Neural progenitor cell (in vitro differentiated cells): ENCODE measurements around the gene TM9SF2. TPM values are rescaled to one million over a fixed set of nuclear protein-coding genes. Genes with fewer than 3 reads are reported as not detected.
A peak's percentile ranks its signal among the peaks of the same experiment; 100 is the strongest.
"Not testable (repeated sequence)": the region's sequence is repeated elsewhere in the genome, so short reads cannot be mapped to it uniquely, and the experiment has no call there.

Source experiments
- DNase-seq: peaks from one replicate; pipeline ENCODE4 v3.0.0-alpha.2; 2016; ENCODE audit warnings: low spot score
- H2AFZ ChIP-seq: fragments of 200-600 bp; sonication (generic); replicated peaks from 2 replicates; pipeline ENCODE4 v1.6.1; 2016; ENCODE audit warnings: antibody characterized with exemption
- H3F3A ChIP-seq: fragments of 200-600 bp; sonication (generic); 2 replicates; pipeline ENCODE4 v1.6.1; 2016; ENCODE audit warnings: antibody characterized with exemption, low read depth
- H3K27ac ChIP-seq: fragments of 200-600 bp; sonication (generic); 2 replicates; pipeline ENCODE4 v1.5.1; 2016; ENCODE audit warnings: mild to moderate bottlenecking
- H3K27me3 ChIP-seq: fragments of 200-600 bp; sonication (generic); 2 replicates; pipeline ENCODE4 v1.6.1; 2016; ENCODE audit warnings: mild to moderate bottlenecking, moderate library complexity
- H3K36me3 ChIP-seq: fragments of 200-600 bp; sonication (generic); 2 replicates; pipeline ENCODE4 v1.5.1; 2016
- H3K4me1 ChIP-seq: fragments of 200-600 bp; sonication (generic); 2 replicates; pipeline ENCODE4 v1.6.1; 2016; ENCODE audit warnings: mixed run types
- H3K4me2 ChIP-seq: fragments of 200-600 bp; sonication (generic); 2 replicates; pipeline ENCODE4 v1.6.1; 2016
- H3K4me3 ChIP-seq: fragments of 200-600 bp; sonication (generic); 2 replicates; pipeline ENCODE4 v1.5.1; 2016
- H3K79me2 ChIP-seq: fragments of 200-600 bp; sonication (generic); 2 replicates; pipeline ENCODE4 v1.6.1; 2016; ENCODE audit warnings: low read depth
- H3K9ac ChIP-seq: fragments of 200-600 bp; sonication (generic); 2 replicates; pipeline ENCODE4 v1.6.1; 2016
- H3K9me3 ChIP-seq: fragments of 200-600 bp; sonication (generic); 2 replicates; pipeline ENCODE4 v1.5.1; 2016; ENCODE audit warnings: low read depth
- H4K20me1 ChIP-seq: fragments of 200-600 bp; sonication (generic); 2 replicates; pipeline ENCODE4 v1.6.1; 2016; ENCODE audit warnings: low read depth
- H3K27ac Mint-ChIP-seq: 3 replicates; pipeline ENCODE4 v1.8.0; 2021; ENCODE audit warnings: mixed read lengths
- H3K27me3 Mint-ChIP-seq: 2 replicates; pipeline ENCODE4 v1.8.0; 2022; ENCODE audit warnings: low read depth, mild to moderate bottlenecking, inconsistent platforms, moderate library complexity, mixed read lengths; ENCODE audit not compliant: insufficient read depth
- H3K36me3 Mint-ChIP-seq: 3 replicates; pipeline ENCODE4 v1.8.0; 2021; ENCODE audit warnings: mixed read lengths
- H3K4me1 Mint-ChIP-seq: 3 replicates; pipeline ENCODE4 v1.8.0; 2021; ENCODE audit warnings: mixed read lengths
- H3K4me3 Mint-ChIP-seq: 3 replicates; pipeline ENCODE4 v1.8.0; 2021; ENCODE audit warnings: mild to moderate bottlenecking, moderate library complexity, mixed read lengths
- H3K9me3 Mint-ChIP-seq: 3 replicates; pipeline ENCODE4 v1.8.0; 2020; ENCODE audit warnings: mixed read lengths
- EZH2 ChIP-seq: fragments of 200-600 bp; sonication (generic); IDR thresholded peaks from 2 replicates; pipeline ENCODE4 v1.6.1; 2017; ENCODE audit warnings: antibody characterized with exemption, mild to moderate bottlenecking, moderate library complexity
- EZH2phosphoT487 ChIP-seq: fragments of 200-600 bp; sonication (generic); IDR thresholded peaks from 2 replicates; pipeline ENCODE4 v1.6.1; 2017; ENCODE audit warnings: antibody characterized with exemption
- total RNA-seq: library from RNA; depleted of rRNA; stranded (reverse); fragments of >200 nt; gene quantifications from 2 replicates; pipeline ENCODE4 v1.2.3, GENCODE V29; 2015; ENCODE audit warnings: low replicate concordance
- TF ChIP-seq, protein P1 (sequence below): fragments of 200-600 bp; sonication (generic); IDR thresholded peaks from 2 replicates; pipeline ENCODE4 v1.5.1; 2017; ENCODE audit warnings: antibody characterized with exemption, mild to moderate bottlenecking

TM9SF2 gene
- total RNA-seq, 1 donor from 2014 or later = 128 TPM

DNA sequence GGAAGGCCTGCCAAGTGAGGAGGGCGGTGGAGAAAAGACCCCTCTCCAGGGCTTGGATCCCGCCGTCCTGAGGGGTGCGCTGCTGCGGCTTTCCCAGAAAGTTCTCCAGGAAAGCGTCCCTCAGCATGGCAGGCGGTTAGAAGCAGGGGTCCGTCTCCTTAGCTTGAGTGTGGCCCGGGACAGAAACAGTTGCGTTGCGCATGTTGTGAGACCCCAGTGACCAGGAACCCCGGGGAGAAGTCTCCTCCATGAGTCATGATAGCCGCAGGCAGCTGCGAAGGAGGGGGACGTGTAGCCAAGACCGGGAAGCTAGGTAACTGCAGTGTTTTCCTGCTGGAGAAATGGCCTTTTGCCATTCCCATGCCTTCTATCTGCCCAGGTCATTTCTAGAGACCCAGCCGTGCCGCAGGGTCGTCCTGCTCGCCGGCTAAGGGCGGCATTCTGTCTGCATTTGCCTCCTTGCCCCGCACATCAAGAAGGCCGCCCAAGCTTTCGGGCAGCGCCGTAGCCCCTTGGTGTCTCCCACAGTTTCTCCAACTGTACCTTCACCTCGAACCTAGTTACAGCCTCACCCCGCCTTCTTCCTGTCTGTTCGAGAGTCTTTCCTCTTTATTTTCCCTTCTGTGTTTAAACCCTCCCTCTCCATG is 64.3 kb downstream of the TM9SF2 start:
- Mint-ChIP-seq H3K27me3 (peaks cover 2% of the 10 kb centered on the region), H3K36me3 (peaks cover 38% of the 10 kb centered on the region), H3K4me3 (no peak overlapping the region), H3K27ac (no peak overlapping the region), H3K9me3 (peaks cover 15% of the 10 kb centered on the region), H3K4me1 (no peaks in the 10 kb centered on the region)
- Histone ChIP-seq H3K4me2 (no peak overlapping the region), H3K36me3 (peaks cover 5% of the 10 kb centered on the region), H3K9me3 (no peaks in the 10 kb centered on the region), H3K4me1 (no peaks in the 10 kb centered on the region), H3K9ac (no peak overlapping the region), H2AFZ (no peak overlapping the region), H3K4me3 (no peak overlapping the region), H3K27ac (no peak overlapping the region), H4K20me1 (no peaks in the 10 kb centered on the region), H3F3A (peaks cover 5% of the 10 kb centered on the region), H3K27me3 (no peaks in the 10 kb centered on the region), H3K79me2 (no peaks in the 10 kb centered on the region)
- no peak for DNase-seq
- no peak for TF ChIP-seq EZH2phosphoT487
- no peak for TF ChIP-seq EZH2
- TF ChIP-seq, protein P1, sequence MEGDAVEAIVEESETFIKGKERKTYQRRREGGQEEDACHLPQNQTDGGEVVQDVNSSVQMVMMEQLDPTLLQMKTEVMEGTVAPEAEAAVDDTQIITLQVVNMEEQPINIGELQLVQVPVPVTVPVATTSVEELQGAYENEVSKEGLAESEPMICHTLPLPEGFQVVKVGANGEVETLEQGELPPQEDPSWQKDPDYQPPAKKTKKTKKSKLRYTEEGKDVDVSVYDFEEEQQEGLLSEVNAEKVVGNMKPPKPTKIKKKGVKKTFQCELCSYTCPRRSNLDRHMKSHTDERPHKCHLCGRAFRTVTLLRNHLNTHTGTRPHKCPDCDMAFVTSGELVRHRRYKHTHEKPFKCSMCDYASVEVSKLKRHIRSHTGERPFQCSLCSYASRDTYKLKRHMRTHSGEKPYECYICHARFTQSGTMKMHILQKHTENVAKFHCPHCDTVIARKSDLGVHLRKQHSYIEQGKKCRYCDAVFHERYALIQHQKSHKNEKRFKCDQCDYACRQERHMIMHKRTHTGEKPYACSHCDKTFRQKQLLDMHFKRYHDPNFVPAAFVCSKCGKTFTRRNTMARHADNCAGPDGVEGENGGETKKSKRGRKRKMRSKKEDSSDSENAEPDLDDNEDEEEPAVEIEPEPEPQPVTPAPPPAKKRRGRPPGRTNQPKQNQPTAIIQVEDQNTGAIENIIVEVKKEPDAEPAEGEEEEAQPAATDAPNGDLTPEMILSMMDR = no peak

DNA sequence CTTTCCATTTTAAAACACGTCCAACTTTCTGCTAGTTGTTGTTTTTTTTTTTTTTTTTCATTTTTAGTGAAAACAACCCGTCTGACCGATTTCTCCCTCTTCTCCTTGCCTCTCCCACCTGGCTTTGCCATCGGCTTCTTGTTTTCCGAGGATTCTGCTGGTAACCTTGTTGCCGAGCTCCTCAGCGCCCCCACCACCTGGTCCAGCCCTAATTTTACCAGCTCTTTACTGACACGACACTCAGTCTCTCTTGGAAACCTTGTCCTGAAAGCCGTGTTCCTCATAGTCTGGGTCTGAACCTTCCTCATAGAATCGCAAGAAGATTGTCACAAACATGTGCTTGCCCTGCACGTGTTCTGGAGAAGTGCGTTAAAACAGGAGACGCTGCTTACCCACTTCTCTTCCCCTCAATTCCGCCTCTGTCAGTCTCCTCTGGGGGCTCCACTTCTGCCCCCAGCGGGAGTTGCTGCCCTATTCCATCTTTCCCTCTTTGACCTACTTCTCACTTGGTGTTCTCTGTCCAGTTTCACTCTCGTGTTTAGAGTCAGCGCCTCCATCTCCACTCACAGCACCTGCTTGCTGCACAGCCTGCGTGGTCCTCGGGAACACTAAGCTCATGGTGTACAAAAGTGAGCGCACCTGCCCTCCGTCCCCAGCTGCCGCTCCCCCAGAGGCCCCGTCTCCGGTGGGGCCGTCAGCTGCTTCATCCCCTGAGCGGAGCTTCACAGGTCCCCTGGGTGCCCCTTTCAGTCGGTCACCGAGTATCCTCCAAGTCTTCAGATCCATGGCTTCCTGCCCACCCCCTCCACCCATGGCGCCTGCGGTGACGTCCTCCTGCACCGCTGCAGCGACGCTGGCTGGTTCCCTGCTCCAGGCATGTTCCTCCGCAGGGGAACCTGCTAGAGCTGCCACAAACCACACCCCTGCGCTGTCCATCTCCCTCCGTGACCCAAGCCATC is 65.1 kb downstream of the TM9SF2 start:
- no peak overlapping the region for H2AFZ ChIP-seq

DNA sequence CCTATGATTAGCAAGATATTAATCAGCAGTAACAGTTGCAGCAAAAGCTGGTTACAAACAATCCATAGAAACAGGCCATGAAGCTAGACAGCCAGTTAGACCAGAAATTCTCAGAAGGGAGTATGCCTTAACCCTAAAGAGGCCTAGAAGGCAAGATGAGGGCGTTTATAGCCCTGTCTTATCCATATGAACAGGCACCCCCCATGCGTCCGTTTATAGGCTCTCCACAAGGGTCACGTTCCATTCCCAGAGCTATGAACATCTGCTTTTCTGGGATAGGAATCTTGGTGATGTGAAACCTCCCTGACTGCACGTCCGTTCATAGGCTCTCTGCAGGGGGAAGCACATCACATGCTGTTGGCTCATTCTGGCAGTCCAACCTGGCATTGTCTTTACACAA is 67.6 kb downstream of the TM9SF2 start:
- not testable (repeated sequence) for H3K4me3 Mint-ChIP-seq, H3K27me3 ChIP-seq, H4K20me1 ChIP-seq, H3K79me2 ChIP-seq, H3F3A ChIP-seq, H3K4me2 ChIP-seq, H3K27ac ChIP-seq, DNase-seq, H3K27ac Mint-ChIP-seq, H2AFZ ChIP-seq, H3K9me3 ChIP-seq, H3K27me3 Mint-ChIP-seq, H3K4me1 ChIP-seq, H3K9ac ChIP-seq, H3K36me3 ChIP-seq, H3K4me1 Mint-ChIP-seq, H3K4me3 ChIP-seq
- H3K9me3 Mint-ChIP-seq = peaks cover 18% of the 10 kb centered on the region
- H3K36me3 Mint-ChIP-seq = peaks cover 27% of the 10 kb centered on the region

More for the DNA sequence above, 65.1 kb downstream of the TM9SF2 start:
- Histone ChIP-seq H4K20me1 (no peaks in the 10 kb centered on the region), H3K27me3 (no peaks in the 10 kb centered on the region), H3K36me3 (peaks cover 5% of the 10 kb centered on the region), H3K4me1 (no peaks in the 10 kb centered on the region), H3K9ac (no peak overlapping the region), H3K4me2 (no peak overlapping the region), H3K9me3 (no peaks in the 10 kb centered on the region), H3K27ac (no peak overlapping the region), H3K4me3 (no peak overlapping the region), H3K79me2 (no peaks in the 10 kb centered on the region), H3F3A (peaks cover 5% of the 10 kb centered on the region)
- DNase-seq = no peak
- TF ChIP-seq EZH2 (no peak), EZH2phosphoT487 (no peak)
- TF ChIP-seq, protein P1 = no peak
- H3K4me1 Mint-ChIP-seq = no peaks in the 10 kb centered on the region
- H3K27me3 Mint-ChIP-seq = peaks cover 2% of the 10 kb centered on the region
- no peak overlapping the region for H3K4me3 Mint-ChIP-seq
- H3K27ac Mint-ChIP-seq = peak overlapping the region; percentile 65
- H3K36me3 Mint-ChIP-seq = peaks cover 38% of the 10 kb centered on the region
- peaks cover 18% of the 10 kb centered on the region for H3K9me3 Mint-ChIP-seq
